Measurements from ENCODE around the gene ATP8A1. TPM values are rescaled to one million over a fixed set of nuclear protein-coding genes. Genes with fewer than 3 reads are reported as not detected.
A peak's percentile ranks its signal among the peaks of the same experiment; 100 is the strongest.
"Not testable (repeated sequence)": the region's sequence is repeated elsewhere in the genome, so short reads cannot be mapped to it uniquely, and the experiment has no call there.

ATP8A1 gene
- total and polyA plus RNA-seq, 8 donors = 21.5 to 60.9 (median 36.6) TPM

DNA sequence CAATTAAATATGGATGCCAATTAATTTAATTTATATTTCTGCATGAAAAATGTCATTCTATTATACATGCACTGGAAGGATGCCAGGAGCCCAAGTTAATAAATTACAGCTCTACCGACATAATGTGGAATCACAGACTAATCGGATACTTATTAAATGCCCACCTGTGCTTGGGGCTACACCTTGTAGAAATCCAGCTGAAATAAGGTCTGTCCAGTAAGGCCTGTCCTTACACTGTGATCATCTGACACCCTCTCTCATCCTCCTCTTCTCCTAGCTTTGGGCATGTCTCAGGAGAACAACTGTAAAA is 265.6 kb downstream of the ATP8A1 start:
- no peak for ATAC-seq
- peaks cover 14 to 25% of the 10 kb centered on the region in 2 donors for H3K27me3 ChIP-seq
- no peak overlapping the region for H3K27ac ChIP-seq
- no peaks in the 10 kb centered on the region for H3K9me3 ChIP-seq
- no peaks in the 10 kb centered on the region for H3K4me1 ChIP-seq
- no peak overlapping the region for H3K4me3 ChIP-seq
- intact Hi-C loops (cut with DNase I) = no loop called here
- no peaks in the 10 kb centered on the region for H3K36me3 ChIP-seq
- DNase-seq = no peak
- TF ChIP-seq, protein P1, sequence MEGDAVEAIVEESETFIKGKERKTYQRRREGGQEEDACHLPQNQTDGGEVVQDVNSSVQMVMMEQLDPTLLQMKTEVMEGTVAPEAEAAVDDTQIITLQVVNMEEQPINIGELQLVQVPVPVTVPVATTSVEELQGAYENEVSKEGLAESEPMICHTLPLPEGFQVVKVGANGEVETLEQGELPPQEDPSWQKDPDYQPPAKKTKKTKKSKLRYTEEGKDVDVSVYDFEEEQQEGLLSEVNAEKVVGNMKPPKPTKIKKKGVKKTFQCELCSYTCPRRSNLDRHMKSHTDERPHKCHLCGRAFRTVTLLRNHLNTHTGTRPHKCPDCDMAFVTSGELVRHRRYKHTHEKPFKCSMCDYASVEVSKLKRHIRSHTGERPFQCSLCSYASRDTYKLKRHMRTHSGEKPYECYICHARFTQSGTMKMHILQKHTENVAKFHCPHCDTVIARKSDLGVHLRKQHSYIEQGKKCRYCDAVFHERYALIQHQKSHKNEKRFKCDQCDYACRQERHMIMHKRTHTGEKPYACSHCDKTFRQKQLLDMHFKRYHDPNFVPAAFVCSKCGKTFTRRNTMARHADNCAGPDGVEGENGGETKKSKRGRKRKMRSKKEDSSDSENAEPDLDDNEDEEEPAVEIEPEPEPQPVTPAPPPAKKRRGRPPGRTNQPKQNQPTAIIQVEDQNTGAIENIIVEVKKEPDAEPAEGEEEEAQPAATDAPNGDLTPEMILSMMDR (IDR thresholded peaks at IDR 0.05) = no peak

DNA sequence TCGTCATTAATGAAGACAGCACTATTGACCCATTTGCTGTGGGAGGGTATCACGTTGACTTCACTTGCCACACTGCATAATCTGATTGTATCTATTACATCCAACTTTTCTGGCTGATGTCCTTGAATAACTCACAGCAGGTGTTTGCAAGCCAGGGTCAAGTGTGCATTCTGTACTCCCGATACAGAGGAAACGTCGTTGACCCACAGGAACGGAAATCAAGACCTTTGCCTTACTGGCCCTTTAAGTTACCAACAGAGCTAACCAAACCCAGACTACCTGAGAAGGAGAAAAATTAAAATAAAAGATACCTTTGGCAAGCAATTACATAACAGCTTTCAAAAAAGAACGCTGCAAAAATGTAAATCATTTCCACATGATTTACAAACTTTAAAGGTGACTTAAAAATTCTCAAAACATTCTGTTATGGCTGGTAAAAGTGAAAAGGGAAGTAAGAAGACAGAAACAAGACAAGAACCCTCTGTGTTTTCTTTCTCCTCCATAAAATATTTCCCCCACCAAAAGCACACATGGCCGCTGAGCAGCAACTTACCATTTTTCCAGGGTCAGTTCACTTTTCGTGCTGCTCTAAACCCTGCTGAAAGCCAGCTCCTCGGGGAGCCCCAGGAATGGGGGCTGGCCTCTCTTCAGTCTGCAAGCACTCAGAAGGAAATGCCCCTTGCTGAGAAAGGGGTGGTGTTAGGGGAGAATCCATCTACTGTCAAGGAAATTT is 266.1 kb downstream of the ATP8A1 start:
- no peak overlapping the region for H3K27ac ChIP-seq
- H3K27me3 ChIP-seq = peaks cover 9 to 20% of the 10 kb centered on the region in 2 donors
- no peak for DNase-seq
- H3K4me1 ChIP-seq = no peaks in the 10 kb centered on the region
- no peaks in the 10 kb centered on the region for H3K36me3 ChIP-seq
- intact Hi-C loops (cut with DNase I) = no loop called here
- no peak for ATAC-seq
- H3K4me3 ChIP-seq = no peak overlapping the region
- no peaks in the 10 kb centered on the region for H3K9me3 ChIP-seq
- TF ChIP-seq, protein P1 (IDR thresholded peaks at IDR 0.05) = no peak

DNA sequence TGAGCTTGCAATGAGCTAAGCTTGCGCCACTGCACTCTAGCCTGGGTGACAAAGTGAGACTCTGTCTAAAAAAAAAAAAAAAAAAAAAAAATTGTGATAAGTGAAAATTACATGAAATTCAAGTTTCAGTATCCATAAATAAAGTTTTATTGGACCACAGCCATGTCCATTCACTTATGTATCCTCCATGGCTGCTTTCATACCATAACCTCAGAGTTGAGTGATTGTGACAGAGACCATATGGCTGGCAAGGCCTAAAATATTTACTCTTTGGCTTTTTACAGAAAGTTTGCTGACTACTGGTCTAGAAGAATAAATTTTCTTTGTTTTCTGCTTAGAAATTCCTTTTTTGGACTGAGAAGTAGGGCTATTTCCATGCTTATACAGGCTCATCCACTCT is 271.4 kb downstream of the ATP8A1 start:
- intact Hi-C loops (cut with DNase I) = no loop called here
- peak; percentile 24 for ATAC-seq
- Histone ChIP-seq H3K9me3 (no peaks in the 10 kb centered on the region), H3K27ac (no peak overlapping the region), H3K27me3 (no peaks in the 10 kb centered on the region), H3K4me3 (no peak overlapping the region), H3K4me1 (no peaks in the 10 kb centered on the region), H3K36me3 (no peaks in the 10 kb centered on the region)
- TF ChIP-seq, protein P1 (IDR thresholded peaks at IDR 0.05) = no peak
- peak in 2 of 4 donors; percentile 90 to 92 for DNase-seq

DNA sequence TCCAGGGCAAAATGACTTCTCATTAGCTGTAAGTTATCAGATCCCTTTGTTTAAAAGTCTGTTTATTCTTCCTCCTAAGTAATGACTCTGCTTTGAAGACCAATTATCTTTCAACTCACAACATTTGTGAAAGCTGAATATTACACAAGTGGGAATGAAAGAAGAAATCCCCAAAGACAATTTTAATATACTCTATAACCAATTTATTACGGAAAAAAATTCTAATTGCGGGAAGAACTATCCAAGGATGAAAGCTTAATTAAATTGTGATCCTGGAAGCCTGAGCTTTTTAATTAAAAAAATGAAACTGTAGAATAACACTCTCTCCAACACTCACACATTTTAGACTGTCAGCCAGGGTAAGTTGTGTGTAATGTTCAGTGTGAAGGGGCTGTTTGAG is 275.2 kb downstream of the ATP8A1 start:
- Histone ChIP-seq H3K27me3 (no peaks in the 10 kb centered on the region), H3K36me3 (no peaks in the 10 kb centered on the region), H3K9me3 (no peaks in the 10 kb centered on the region), H3K4me1 (no peaks in the 10 kb centered on the region), H3K27ac (no peak overlapping the region), H3K4me3 (no peak overlapping the region)
- no peak for ATAC-seq
- DNase-seq = no peak
- TF ChIP-seq, protein P1 (IDR thresholded peaks at IDR 0.05) = no peak
- intact Hi-C loops (cut with DNase I) = no loop called here

DNA sequence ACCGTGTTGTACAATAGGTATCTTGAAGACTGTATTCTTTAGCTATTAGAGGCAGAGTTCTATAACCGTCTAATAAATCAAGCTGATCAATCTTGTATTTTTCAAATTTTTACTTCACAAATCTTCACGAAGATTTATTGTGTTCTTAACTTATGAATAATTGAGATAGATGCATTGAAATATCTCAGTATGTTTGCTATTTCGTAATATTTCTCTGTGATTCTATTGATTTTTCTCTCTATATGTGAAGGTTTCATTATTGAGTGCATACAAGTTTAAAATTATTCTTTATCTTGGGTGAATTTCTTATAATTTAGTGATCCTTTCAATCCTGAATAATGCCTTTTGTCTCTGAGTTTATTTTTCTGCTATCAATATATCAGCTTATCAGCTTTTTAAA is 279.4 kb downstream of the ATP8A1 start:
- H3K4me3 ChIP-seq = no peak overlapping the region
- DNase-seq (no peak), ATAC-seq (no peak)
- no peaks in the 10 kb centered on the region for H3K9me3 ChIP-seq
- no peak overlapping the region for H3K27ac ChIP-seq
- H3K4me1 ChIP-seq = no peaks in the 10 kb centered on the region
- H3K36me3 ChIP-seq = no peaks in the 10 kb centered on the region
- H3K27me3 ChIP-seq = no peaks in the 10 kb centered on the region
- intact Hi-C loops (cut with DNase I) = no loop called here
- TF ChIP-seq, protein P1 (IDR thresholded peaks at IDR 0.05) = no peak

DNA sequence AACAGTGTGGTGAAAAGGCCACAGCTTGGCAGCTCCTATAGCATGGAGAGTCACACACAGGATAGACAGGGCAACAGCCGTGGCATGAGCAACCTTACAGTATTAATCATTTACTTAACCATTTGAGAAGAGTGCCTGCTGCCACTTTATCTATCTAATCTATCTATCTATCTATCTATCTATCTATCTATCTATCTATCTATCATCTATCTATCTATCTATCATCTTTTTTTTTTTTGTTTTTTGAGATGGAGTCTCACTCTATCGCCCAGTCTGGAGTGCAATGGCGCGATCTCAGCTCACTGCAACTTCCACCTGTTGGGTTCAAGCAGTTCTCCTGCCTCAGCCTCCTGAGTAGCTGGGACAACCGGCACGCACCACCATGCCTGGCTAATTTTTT is 284.6 kb downstream of the ATP8A1 start:
- H3K4me3 ChIP-seq, DNase-seq, H3K4me1 ChIP-seq, H3K36me3 ChIP-seq, ATAC-seq, H3K27me3 ChIP-seq, H3K9me3 ChIP-seq, H3K27ac ChIP-seq: not testable (repeated sequence)
- intact Hi-C loops (cut with DNase I) = loop anchor here in 1 of 2 donors (5.0 kb wide), 1 partner anchor 150 kb away; no protein-coding TSS in a partner anchor
